H9 (cell line): ENCODE data around the gene GARRE1. TPM values are rescaled to one million over a fixed set of nuclear protein-coding genes. Genes with fewer than 3 reads are reported as not detected.

ENCODE experiments used
- DNase-seq: peaks from one replicate; pipeline ENCODE4 v3.0.0-alpha.2; 2017
- H2AFZ ChIP-seq: one replicate; pipeline ENCODE4 v1.6.1; 2013; ENCODE audit warnings: mild to moderate bottlenecking, low read length, control low read depth, moderate library complexity
- H2AK5ac ChIP-seq: 2 replicates; pipeline ENCODE4 v1.6.1; 2013; ENCODE audit warnings: low read length, control low read depth, mixed read lengths; ENCODE audit not compliant: insufficient read length
- H2BK120ac ChIP-seq: one replicate; pipeline ENCODE4 v1.6.1; 2013; ENCODE audit warnings: low read depth, mild to moderate bottlenecking, low read length, control low read depth, inconsistent platforms; ENCODE audit not compliant: poor library complexity, severe bottlenecking
- H2BK12ac ChIP-seq: 2 replicates; pipeline ENCODE4 v1.6.1; 2013; ENCODE audit warnings: low read length, control low read depth, mixed read lengths, low read depth; ENCODE audit not compliant: insufficient read length
- H2BK15ac ChIP-seq: 2 replicates; pipeline ENCODE4 v1.6.1; 2013; ENCODE audit warnings: low read depth, low read length, control low read depth
- H2BK20ac ChIP-seq: one replicate; pipeline ENCODE4 v1.6.1; 2013; ENCODE audit warnings: low read depth, mild to moderate bottlenecking, low read length, control low read depth, inconsistent platforms; ENCODE audit not compliant: poor library complexity, severe bottlenecking
- H2BK5ac ChIP-seq: 2 replicates; pipeline ENCODE4 v1.6.1; 2013; ENCODE audit warnings: low read length, control low read depth, mixed read lengths; ENCODE audit not compliant: insufficient read length
- H3K14ac ChIP-seq: 2 replicates; pipeline ENCODE4 v1.6.1; 2013; ENCODE audit warnings: low read length, control low read depth; ENCODE audit not compliant: insufficient read depth
- H3K18ac ChIP-seq: 2 replicates; pipeline ENCODE4 v1.6.1; 2013; ENCODE audit warnings: low read depth, mild to moderate bottlenecking, mixed read lengths, low read length, control low read depth; ENCODE audit not compliant: insufficient read length
- H3K23ac ChIP-seq: 2 replicates; pipeline ENCODE4 v1.6.1; 2013; ENCODE audit warnings: low read length, control low read depth, mixed read lengths, low read depth; ENCODE audit not compliant: insufficient read length
- H3K23me2 ChIP-seq: 2 replicates; pipeline ENCODE4 v1.6.1; 2013; ENCODE audit warnings: low read depth, mild to moderate bottlenecking, mixed read lengths, low read length, control low read depth; ENCODE audit not compliant: insufficient read length, poor library complexity, severe bottlenecking
- H3K27ac ChIP-seq: 2 replicates; pipeline ENCODE4 v1.5.1; 2013; ENCODE audit warnings: low read length, control low read depth, mixed read lengths, low read depth; ENCODE audit not compliant: insufficient read length
- H3K27me3 ChIP-seq: 2 replicates; pipeline ENCODE4 v1.6.1; 2013; ENCODE audit warnings: low read length, control low read depth, inconsistent platforms; ENCODE audit not compliant: insufficient read depth
- H3K4ac ChIP-seq: 2 replicates; pipeline ENCODE4 v1.6.1; 2013; ENCODE audit warnings: low read depth, mild to moderate bottlenecking, control low read depth, inconsistent platforms, low read length, moderate library complexity
- H3K4me1 ChIP-seq: 2 replicates; pipeline ENCODE4 v1.6.1; 2013; ENCODE audit warnings: low read length, control low read depth, inconsistent platforms; ENCODE audit not compliant: insufficient read depth
- H3K4me2 ChIP-seq: 2 replicates; pipeline ENCODE4 v1.6.1; 2013; ENCODE audit warnings: low read length, control low read depth, mixed read lengths; ENCODE audit not compliant: insufficient read length, insufficient read depth
- H3K56ac ChIP-seq: 2 replicates; pipeline ENCODE4 v1.6.1; 2013; ENCODE audit warnings: low read depth, mild to moderate bottlenecking, mixed read lengths, low read length, control low read depth; ENCODE audit not compliant: insufficient read length
- H3K79me1 ChIP-seq: 2 replicates; pipeline ENCODE4 v1.6.1; 2013; ENCODE audit warnings: low read depth, mild to moderate bottlenecking, moderate library complexity, low read length, control low read depth, inconsistent platforms; ENCODE audit not compliant: insufficient read depth, poor library complexity, severe bottlenecking
- H3K79me2 ChIP-seq: 2 replicates; pipeline ENCODE4 v1.6.1; 2013; ENCODE audit warnings: low read length, control low read depth, inconsistent platforms; ENCODE audit not compliant: insufficient read depth
- H3K9ac ChIP-seq: 2 replicates; pipeline ENCODE4 v1.6.1; 2013; ENCODE audit warnings: low read length, control low read depth, mixed read lengths; ENCODE audit not compliant: insufficient read length; ENCODE audit errors: extremely low read depth
- H3K9me3 ChIP-seq: one replicate; pipeline ENCODE4 v1.6.1; 2013; ENCODE audit warnings: low read depth, low read length, inconsistent platforms; ENCODE audit not compliant: control insufficient read depth
- H3T11ph ChIP-seq: one replicate; pipeline ENCODE4 v1.6.1; 2013; ENCODE audit warnings: mild to moderate bottlenecking, low read length, control low read depth, inconsistent platforms
- H4K20me1 ChIP-seq: one replicate; pipeline ENCODE4 v1.6.1; 2013; ENCODE audit not compliant: control insufficient read depth, insufficient read length, insufficient read depth
- H4K5ac ChIP-seq: 2 replicates; pipeline ENCODE4 v1.6.1; 2013; ENCODE audit warnings: low read depth, mild to moderate bottlenecking, mixed read lengths, low read length, control low read depth; ENCODE audit not compliant: insufficient read length
- H4K8ac ChIP-seq: replicated peaks from 2 replicates; pipeline ENCODE4 v1.6.1; 2013; ENCODE audit warnings: low read length, control low read depth, mixed read lengths, low read depth; ENCODE audit not compliant: insufficient read length
- H4K91ac ChIP-seq: 2 replicates; pipeline ENCODE4 v1.6.1; 2013; ENCODE audit warnings: low read depth, mild to moderate bottlenecking, moderate library complexity, mixed read lengths, low read length, control low read depth; ENCODE audit not compliant: insufficient read length
- H3K27ac Mint-ChIP-seq, 3 experiments: 2 replicates in 2 of 3; 3 replicates in 1 of 3; pipeline ENCODE4 v1.8.0; 2020 to 2021; ENCODE audit warnings: mixed read lengths in 3 of 3, mild to moderate bottlenecking in 1 of 3, moderate library complexity in 1 of 3
- H3K27me3 Mint-ChIP-seq: 2 replicates; pipeline ENCODE4 v1.8.0; 2021; ENCODE audit warnings: low read depth, mild to moderate bottlenecking, moderate library complexity, mixed read lengths
- H3K36me3 Mint-ChIP-seq, 3 experiments: 2 replicates in 2 of 3; 3 replicates in 1 of 3; pipeline ENCODE4 v1.8.0; 2020 to 2021; ENCODE audit warnings: low read depth in 3 of 3, mixed read lengths in 3 of 3; ENCODE audit not compliant: insufficient read depth in 1 of 3
- H3K4me1 Mint-ChIP-seq, 2 experiments: 2 replicates each; pipeline ENCODE4 v1.8.0; 2020; ENCODE audit warnings: mixed read lengths in 2 of 2
- H3K4me3 Mint-ChIP-seq, 2 experiments: 2 replicates in 1 of 2; 3 replicates in 1 of 2; pipeline ENCODE4 v1.8.0; 2020 to 2021; ENCODE audit warnings: mild to moderate bottlenecking in 2 of 2, mixed read lengths in 2 of 2, moderate library complexity in 1 of 2
- H3K9me3 Mint-ChIP-seq, 2 experiments: 2 replicates in 1 of 2; 3 replicates in 1 of 2; pipeline ENCODE4 v1.8.0; 2020; ENCODE audit warnings: mild to moderate bottlenecking in 2 of 2, mixed read lengths in 2 of 2, moderate library complexity in 1 of 2
- total RNA-seq: library from RNA; stranded (reverse); gene quantifications from 2 replicates; pipeline ENCODE4 v1.2.1, GENCODE V29; 2021
- TF ChIP-seq, protein P1 (sequence below): fragments of 200-600 bp; sonication (generic); conservative IDR thresholded peaks from 3 replicates; pipeline ENCODE4 v1.8.0; 2021; ENCODE audit warnings: antibody characterized with exemption, mild to moderate bottlenecking

GARRE1 gene
- total RNA-seq, 1 experiment from 2014 or later, result 24.1 TPM

DNA sequence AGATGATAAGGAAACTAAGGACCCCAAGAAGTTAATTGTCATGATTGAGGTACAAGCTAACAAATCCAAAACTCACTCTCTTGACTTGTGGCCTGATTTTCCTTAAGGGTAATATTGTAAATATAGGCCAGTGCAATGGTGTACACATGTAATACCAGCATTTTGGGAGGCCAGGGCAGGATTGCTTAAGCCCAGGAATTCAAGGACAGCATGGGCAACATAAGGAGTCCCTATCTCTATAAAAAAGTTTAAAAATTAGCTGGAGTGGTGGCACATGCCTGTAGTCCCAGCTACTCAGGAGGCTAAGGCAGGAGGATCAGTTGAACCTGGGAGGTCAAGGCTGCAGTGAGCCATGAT, 28.7 kb upstream of the GARRE1 start:
- Mint-ChIP-seq H3K27me3 (no peaks in the 10 kb centered on the region), H3K9me3 (no peaks in the 10 kb centered on the region), H3K4me1 (peaks cover 42% of the 10 kb centered on the region in 2 experiments), H3K27ac (peak overlapping the region in 1 of 3 experiments; percentile 55; a peak in 1 of 7 replicates), H3K4me3 (no peak overlapping the region), H3K36me3 (peaks cover 42 to 89% (median 82%) of the 10 kb centered on the region in 3 experiments; a peak in 6 of 7 replicates)
- H4K5ac ChIP-seq, result no peak overlapping the region
- no peaks in the 10 kb centered on the region for H3K79me1 ChIP-seq
- no peak overlapping the region for H2BK12ac ChIP-seq
- no peak overlapping the region for H2AK5ac ChIP-seq
- H3K23me2 ChIP-seq, result no peaks in the 10 kb centered on the region
- TF ChIP-seq, protein P1, sequence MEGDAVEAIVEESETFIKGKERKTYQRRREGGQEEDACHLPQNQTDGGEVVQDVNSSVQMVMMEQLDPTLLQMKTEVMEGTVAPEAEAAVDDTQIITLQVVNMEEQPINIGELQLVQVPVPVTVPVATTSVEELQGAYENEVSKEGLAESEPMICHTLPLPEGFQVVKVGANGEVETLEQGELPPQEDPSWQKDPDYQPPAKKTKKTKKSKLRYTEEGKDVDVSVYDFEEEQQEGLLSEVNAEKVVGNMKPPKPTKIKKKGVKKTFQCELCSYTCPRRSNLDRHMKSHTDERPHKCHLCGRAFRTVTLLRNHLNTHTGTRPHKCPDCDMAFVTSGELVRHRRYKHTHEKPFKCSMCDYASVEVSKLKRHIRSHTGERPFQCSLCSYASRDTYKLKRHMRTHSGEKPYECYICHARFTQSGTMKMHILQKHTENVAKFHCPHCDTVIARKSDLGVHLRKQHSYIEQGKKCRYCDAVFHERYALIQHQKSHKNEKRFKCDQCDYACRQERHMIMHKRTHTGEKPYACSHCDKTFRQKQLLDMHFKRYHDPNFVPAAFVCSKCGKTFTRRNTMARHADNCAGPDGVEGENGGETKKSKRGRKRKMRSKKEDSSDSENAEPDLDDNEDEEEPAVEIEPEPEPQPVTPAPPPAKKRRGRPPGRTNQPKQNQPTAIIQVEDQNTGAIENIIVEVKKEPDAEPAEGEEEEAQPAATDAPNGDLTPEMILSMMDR, result no peak
- H3K23ac ChIP-seq, result no peak overlapping the region
- no peak overlapping the region for H2BK120ac ChIP-seq
- peaks cover 4% of the 10 kb centered on the region for H4K20me1 ChIP-seq
- no peaks in the 10 kb centered on the region for H3K9me3 ChIP-seq
- no peak overlapping the region for H3T11ph ChIP-seq
- no peak overlapping the region for H2BK15ac ChIP-seq
- no peak overlapping the region for H3K14ac ChIP-seq
- H3K27me3 ChIP-seq, result no peaks in the 10 kb centered on the region
- H3K56ac ChIP-seq, result no peak overlapping the region
- H3K9ac ChIP-seq, result no peak overlapping the region
- H4K91ac ChIP-seq, result no peak overlapping the region
- H3K18ac ChIP-seq, result no peak overlapping the region
- no peaks in the 10 kb centered on the region for H3K79me2 ChIP-seq
- no peak overlapping the region for H2BK20ac ChIP-seq
- H3K27ac ChIP-seq, result no peak overlapping the region
- no peak overlapping the region for H2AFZ ChIP-seq
- H2BK5ac ChIP-seq, result no peak overlapping the region
- H4K8ac ChIP-seq, result no peak overlapping the region
- no peak overlapping the region for H3K4me2 ChIP-seq
- H3K4me1 ChIP-seq, result peaks cover 7% of the 10 kb centered on the region; the same call in 1 of the 2 replicates
- no peak for DNase-seq
- no peak overlapping the region for H3K4ac ChIP-seq
